HG02678 (cell line): ENCODE data around the gene UBE2L3.

Experiments used
- ATAC-seq: cut with Tn5 transposase; IDR thresholded peaks from one replicate; pipeline ENCODE4 v1.9.1; 2021; ENCODE audit warnings: mild to moderate bottlenecking, moderate library complexity; ENCODE audit not compliant: unreplicated experiment

The UBE2L3 gene

DNA sequence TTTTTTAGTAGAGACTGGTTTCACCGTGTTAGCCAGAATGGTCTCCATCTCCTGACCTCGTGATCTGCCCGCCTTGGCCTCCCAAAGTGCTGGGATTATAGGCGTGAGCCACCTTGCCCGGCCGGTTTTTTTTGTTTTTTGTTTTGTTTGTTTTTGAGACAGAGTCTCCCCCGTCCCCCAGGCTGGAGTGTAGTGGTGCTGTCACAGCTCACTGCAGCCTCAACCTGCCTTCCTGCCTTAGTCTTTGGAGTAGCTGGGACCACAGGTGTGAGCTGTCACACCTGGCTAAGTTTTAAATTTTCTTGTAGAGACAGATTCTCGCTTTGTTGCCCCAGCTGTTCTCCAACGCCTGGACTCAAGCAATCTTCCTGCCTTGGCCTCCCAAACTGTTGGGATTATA is 101.5 kb downstream of the UBE2L3 start:
- no peak for ATAC-seq

DNA sequence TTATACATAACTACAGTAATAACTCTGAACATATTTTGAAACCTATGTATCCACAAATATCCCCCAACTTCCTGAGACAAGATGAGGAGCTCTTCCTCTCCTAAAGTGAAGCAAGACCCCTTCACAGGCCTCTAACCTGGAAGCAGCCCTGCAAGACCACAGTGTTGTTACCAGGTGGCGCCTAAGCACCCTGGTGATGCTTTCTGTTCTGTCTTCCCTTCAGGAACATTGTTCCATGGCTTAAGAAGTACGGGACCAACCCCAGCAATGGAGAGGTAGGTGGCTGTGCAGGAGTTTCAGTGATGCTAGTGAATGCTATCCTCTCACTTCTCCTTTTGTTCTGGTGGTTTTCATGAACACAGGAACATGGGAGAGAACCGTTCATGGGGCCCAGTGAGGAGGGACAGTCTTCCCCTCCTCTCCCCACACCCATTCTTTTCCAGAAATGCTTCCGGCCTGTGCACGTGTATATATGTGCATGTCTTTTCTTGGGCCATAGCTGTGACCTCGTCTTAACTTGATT is 104.7 kb downstream of the UBE2L3 start:
- no peak for ATAC-seq
